ENCODE results near the gene MLLT1.

The MLLT1 gene

GRCh38 chr19:6259312-6259861, 20.4 kb downstream of the MLLT1 start:
- Histone ChIP-seq H3K9ac (ENCODE audit: low read length in 2 of 2) (peak overlapping the region in 1 of 2 donors; percentile 36), H3K4me1 (ENCODE audit: control insufficient read depth, insufficient read depth, low read length) (peaks cover 22% of the 10 kb centered on the region), H3K9me3 (ENCODE audit: control insufficient read depth in 2 of 2, low read length in 2 of 2) (no peaks in the 10 kb centered on the region), H3K27ac (ENCODE audit: low read length) (peak overlapping the region; percentile 37), H3K27me3 (ENCODE audit: control insufficient read depth in 1 of 2, insufficient read depth in 2 of 2, low read length in 2 of 2) (no peaks in the 10 kb centered on the region), H3K4me3 (ENCODE audit: low read length in 2 of 2) (peak overlapping the region in 1 of 2 donors; percentile 40), H3K36me3 (ENCODE audit: control insufficient read depth in 2 of 2, insufficient read depth in 2 of 2, low read length in 2 of 2) (peaks cover 13 to 23% of the 10 kb centered on the region in 2 donors)

- H3K36me3 ChIP-seq (ENCODE audit: control insufficient read depth in 2 of 2, insufficient read depth in 2 of 2, low read length in 2 of 2): peaks cover 13 to 23% of the 10 kb centered on the region in 2 donors
- no peak overlapping the region for H3K9ac ChIP-seq (ENCODE audit: low read length in 2 of 2)
- H3K27me3 ChIP-seq (ENCODE audit: control insufficient read depth in 1 of 2, insufficient read depth in 2 of 2, low read length in 2 of 2): no peaks in the 10 kb centered on the region
- H3K27ac ChIP-seq (ENCODE audit: low read length): peak overlapping the region; percentile 37
- H3K4me3 ChIP-seq (ENCODE audit: low read length in 2 of 2): peak overlapping the region in 1 of 2 donors; percentile 40
- H3K4me1 ChIP-seq (ENCODE audit: control insufficient read depth, insufficient read depth, low read length): peaks cover 22% of the 10 kb centered on the region
- no peaks in the 10 kb centered on the region for H3K9me3 ChIP-seq (ENCODE audit: control insufficient read depth in 2 of 2, low read length in 2 of 2)
Measured at GRCh38 chr19:6258812-6259311, 20.9 kb downstream of the MLLT1 start.

GRCh38 chr19:6253954-6254733, 25.6 kb downstream of the MLLT1 start:
- Histone ChIP-seq H3K4me3 (ENCODE audit: low read length in 2 of 2) (no peak overlapping the region), H3K9me3 (ENCODE audit: control insufficient read depth in 2 of 2, low read length in 2 of 2) (no peaks in the 10 kb centered on the region), H3K36me3 (ENCODE audit: control insufficient read depth in 2 of 2, insufficient read depth in 2 of 2, low read length in 2 of 2) (peaks cover 2 to 5% of the 10 kb centered on the region in 2 donors), H3K9ac (ENCODE audit: low read length in 2 of 2) (no peak overlapping the region), H3K4me1 (ENCODE audit: control insufficient read depth, insufficient read depth, low read length) (peaks cover 22% of the 10 kb centered on the region), H3K27ac (ENCODE audit: low read length) (no peak overlapping the region), H3K27me3 (ENCODE audit: control insufficient read depth in 1 of 2, insufficient read depth in 2 of 2, low read length in 2 of 2) (no peaks in the 10 kb centered on the region)

GRCh38 chr19:6252066-6252465, 27.7 kb downstream of the MLLT1 start:
- Histone ChIP-seq H3K36me3 (ENCODE audit: control insufficient read depth in 2 of 2, insufficient read depth in 2 of 2, low read length in 2 of 2) (no peaks in the 10 kb centered on the region), H3K27me3 (ENCODE audit: control insufficient read depth in 1 of 2, insufficient read depth in 2 of 2, low read length in 2 of 2) (no peaks in the 10 kb centered on the region), H3K27ac (ENCODE audit: low read length) (no peak overlapping the region), H3K4me3 (ENCODE audit: low read length in 2 of 2) (no peak overlapping the region), H3K9ac (ENCODE audit: low read length in 2 of 2) (no peak overlapping the region), H3K9me3 (ENCODE audit: control insufficient read depth in 2 of 2, low read length in 2 of 2) (no peaks in the 10 kb centered on the region), H3K4me1 (ENCODE audit: control insufficient read depth, insufficient read depth, low read length) (peaks cover 25% of the 10 kb centered on the region)

GRCh38 chr19:6250909-6251308, 28.9 kb downstream of the MLLT1 start:
- H3K27ac ChIP-seq (ENCODE audit: low read length): no peak overlapping the region
- H3K9me3 ChIP-seq (ENCODE audit: control insufficient read depth in 2 of 2, low read length in 2 of 2): no peaks in the 10 kb centered on the region

GRCh38 chr19:6250024-6250615, 29.7 kb downstream of the MLLT1 start:
- Histone ChIP-seq H3K4me3 (ENCODE audit: low read length in 2 of 2) (no peak overlapping the region), H3K36me3 (ENCODE audit: control insufficient read depth in 2 of 2, insufficient read depth in 2 of 2, low read length in 2 of 2) (no peaks in the 10 kb centered on the region), H3K9ac (ENCODE audit: low read length in 2 of 2) (no peak overlapping the region), H3K27ac (ENCODE audit: low read length) (no peak overlapping the region), H3K4me1 (ENCODE audit: control insufficient read depth, insufficient read depth, low read length) (peaks cover 25% of the 10 kb centered on the region), H3K9me3 (ENCODE audit: control insufficient read depth in 2 of 2, low read length in 2 of 2) (no peaks in the 10 kb centered on the region), H3K27me3 (ENCODE audit: control insufficient read depth in 1 of 2, insufficient read depth in 2 of 2, low read length in 2 of 2) (no peaks in the 10 kb centered on the region)

More at GRCh38 chr19:6250909-6251308, 28.9 kb downstream of the MLLT1 start:
- H3K4me1 ChIP-seq (ENCODE audit: control insufficient read depth, insufficient read depth, low read length): peaks cover 25% of the 10 kb centered on the region
- no peaks in the 10 kb centered on the region for H3K36me3 ChIP-seq (ENCODE audit: control insufficient read depth in 2 of 2, insufficient read depth in 2 of 2, low read length in 2 of 2)
- no peaks in the 10 kb centered on the region for H3K27me3 ChIP-seq (ENCODE audit: control insufficient read depth in 1 of 2, insufficient read depth in 2 of 2, low read length in 2 of 2)
- no peak overlapping the region for H3K9ac ChIP-seq (ENCODE audit: low read length in 2 of 2)
- H3K4me3 ChIP-seq (ENCODE audit: low read length in 2 of 2): no peak overlapping the region

- Histone ChIP-seq H3K27ac (ENCODE audit: low read length) (no peak overlapping the region), H3K36me3 (ENCODE audit: control insufficient read depth in 2 of 2, insufficient read depth in 2 of 2, low read length in 2 of 2) (no peaks in the 10 kb centered on the region), H3K9ac (ENCODE audit: low read length in 2 of 2) (no peak overlapping the region), H3K9me3 (ENCODE audit: control insufficient read depth in 2 of 2, low read length in 2 of 2) (no peaks in the 10 kb centered on the region), H3K4me1 (ENCODE audit: control insufficient read depth, insufficient read depth, low read length) (peaks cover 25% of the 10 kb centered on the region), H3K27me3 (ENCODE audit: control insufficient read depth in 1 of 2, insufficient read depth in 2 of 2, low read length in 2 of 2) (no peaks in the 10 kb centered on the region), H3K4me3 (ENCODE audit: low read length in 2 of 2) (no peak overlapping the region)
Measured at GRCh38 chr19:6249296-6249695, 30.5 kb downstream of the MLLT1 start.

GRCh38 chr19:6248844-6249243, 30.9 kb downstream of the MLLT1 start:
- H3K9me3 ChIP-seq (ENCODE audit: control insufficient read depth in 2 of 2, low read length in 2 of 2): no peaks in the 10 kb centered on the region
- no peak overlapping the region for H3K9ac ChIP-seq (ENCODE audit: low read length in 2 of 2)
- H3K27ac ChIP-seq (ENCODE audit: low read length): no peak overlapping the region
- H3K4me1 ChIP-seq (ENCODE audit: control insufficient read depth, insufficient read depth, low read length): peaks cover 25% of the 10 kb centered on the region
- H3K4me3 ChIP-seq (ENCODE audit: low read length in 2 of 2): no peak overlapping the region
- H3K36me3 ChIP-seq (ENCODE audit: control insufficient read depth in 2 of 2, insufficient read depth in 2 of 2, low read length in 2 of 2): no peaks in the 10 kb centered on the region
- H3K27me3 ChIP-seq (ENCODE audit: control insufficient read depth in 1 of 2, insufficient read depth in 2 of 2, low read length in 2 of 2): no peaks in the 10 kb centered on the region

- no peak overlapping the region for H3K9ac ChIP-seq (ENCODE audit: low read length in 2 of 2)
- H3K9me3 ChIP-seq (ENCODE audit: control insufficient read depth in 2 of 2, low read length in 2 of 2): no peaks in the 10 kb centered on the region
- no peaks in the 10 kb centered on the region for H3K27me3 ChIP-seq (ENCODE audit: control insufficient read depth in 1 of 2, insufficient read depth in 2 of 2, low read length in 2 of 2)
- no peak overlapping the region for H3K4me3 ChIP-seq (ENCODE audit: low read length in 2 of 2)
- H3K36me3 ChIP-seq (ENCODE audit: control insufficient read depth in 2 of 2, insufficient read depth in 2 of 2, low read length in 2 of 2): no peaks in the 10 kb centered on the region
- no peak overlapping the region for H3K27ac ChIP-seq (ENCODE audit: low read length)
- H3K4me1 ChIP-seq (ENCODE audit: control insufficient read depth, insufficient read depth, low read length): peaks cover 27% of the 10 kb centered on the region
Measured at GRCh38 chr19:6248341-6248740, 31.4 kb downstream of the MLLT1 start.

GRCh38 chr19:6247007-6247288, 32.8 kb downstream of the MLLT1 start:
- no peak overlapping the region for H3K4me3 ChIP-seq (ENCODE audit: low read length in 2 of 2)
- H3K27ac ChIP-seq (ENCODE audit: low read length): no peak overlapping the region
- H3K4me1 ChIP-seq (ENCODE audit: control insufficient read depth, insufficient read depth, low read length): peaks cover 36% of the 10 kb centered on the region
- H3K9ac ChIP-seq (ENCODE audit: low read length in 2 of 2): no peak overlapping the region
- no peaks in the 10 kb centered on the region for H3K36me3 ChIP-seq (ENCODE audit: control insufficient read depth in 2 of 2, insufficient read depth in 2 of 2, low read length in 2 of 2)
- no peaks in the 10 kb centered on the region for H3K27me3 ChIP-seq (ENCODE audit: control insufficient read depth in 1 of 2, insufficient read depth in 2 of 2, low read length in 2 of 2)
- no peaks in the 10 kb centered on the region for H3K9me3 ChIP-seq (ENCODE audit: control insufficient read depth in 2 of 2, low read length in 2 of 2)

All from stomach smooth muscle (tissue), 2 donors.